Measurements from ENCODE around the gene ADAD2. TPM values are rescaled to one million over a fixed set of nuclear protein-coding genes. Genes with fewer than 3 reads are reported as not detected.

ADAD2 gene
- total and polyA plus RNA-seq, 10 of the 15 experiments (the other 5 are each of a cell fraction or from before 2014, with no cell fraction given): 0.44 to 0.68 (median 0.51) TPM; not detected in 7

GRCh38 chr16:84159007-84159406, 31.9 kb upstream of the ADAD2 start:
- DNase-seq (ENCODE audit: low read depth, low spot score) (no peak), FAIRE-seq (no peak), ATAC-seq (no peak)
- H2AFZ ChIP-seq (ENCODE audit: control insufficient read depth, low read depth, low read length): no peak overlapping the region
- no peak overlapping the region for H3K4me2 ChIP-seq (ENCODE audit: control insufficient read depth, insufficient read depth)
- H3K36me3 ChIP-seq (ENCODE audit: control insufficient read depth in 2 of 2, insufficient read depth in 2 of 2, low read length in 1 of 2): no peaks in the 10 kb centered on the region
- intact Hi-C loops (cut with micrococcal nuclease; ENCODE audit: unreplicated experiment): no loop called here
- no peak overlapping the region for H3K9ac ChIP-seq (ENCODE audit: control insufficient read depth, insufficient read depth, low read length)
- SMC1A ChIA-PET (ENCODE audit: uncharacterized antibody, unreplicated experiment): no interaction called here
- 31% methylated on average over 8 of the region's 9 CpGs for WGBS (ENCODE audit: insufficient coverage, insufficient replicate concordance, low lambda C conversion rate, missing lambda C conversion rate)
- peaks cover 0 to 2% of the 10 kb centered on the region in 2 experiments; a peak in 1 of 4 replicates for H3K27me3 ChIP-seq (replicated peaks in 1 of 2; ENCODE audit: control insufficient read depth in 2 of 2, insufficient read depth in 2 of 2, low read length in 1 of 2)
- no TSS peak for BruUV-seq (replicated peaks)
- H4K20me1 ChIP-seq (ENCODE audit: control insufficient read depth, insufficient read depth): no peaks in the 10 kb centered on the region
- POLR2A ChIA-PET: no interaction called here
- TF ChIP-seq NFYB (IDR thresholded peaks at IDR 0.05; ENCODE audit: insufficient read depth, low read depth, low read length) (no peak), BRCA1 (IDR thresholded peaks at IDR 0.05; ENCODE audit: low read depth, low read length) (no peak), DPF2 (IDR thresholded peaks at IDR 0.05) (no peak), RFX5 (IDR thresholded peaks at IDR 0.05; ENCODE audit: low read depth, low read length) (no peak), HSF1 (IDR thresholded peaks at IDR 0.05; ENCODE audit: low read depth, low read length) (no peak), RELA (IDR thresholded peaks at IDR 0.05; ENCODE audit: borderline replicate concordance, partially characterized antibody) (no peak), SMAD5 (IDR thresholded peaks at IDR 0.05; ENCODE audit: low read depth) (no peak), TCF12 (IDR thresholded peaks at IDR 0.05; ENCODE audit: low read depth, low read length) (no peak), MYC (IDR thresholded peaks at IDR 0.05; ENCODE audit: insufficient read depth, insufficient read length, insufficient replicate concordance, low read length, severe bottlenecking) (no peak), STAT1 (conservative IDR thresholded peaks at IDR 0.05) (no peak), ZBTB4 (CRISPR knock-in tag; IDR thresholded peaks at IDR 0.05) (no peak), BACH1 (IDR thresholded peaks at IDR 0.05; ENCODE audit: borderline replicate concordance) (no peak)
- no peak overlapping the region for H3K4me3 ChIP-seq
- RAD21 ChIA-PET (ENCODE audit: unreplicated experiment): no interaction called here
- CTCF ChIA-PET: no interaction called here
- in situ Hi-C loops (cut with MboI): no loop called here
- H3K79me2 ChIP-seq (ENCODE audit: control insufficient read depth, insufficient read depth, low read length): no peaks in the 10 kb centered on the region
- no peak overlapping the region for H3K27ac ChIP-seq (ENCODE audit: control insufficient read depth, insufficient read depth)
- H3K4me1 ChIP-seq (ENCODE audit: control insufficient read depth, insufficient read depth, low read length): no peaks in the 10 kb centered on the region
- H3K9me3 ChIP-seq (replicated peaks; ENCODE audit: control insufficient read depth, insufficient read depth, low read length): no peaks in the 10 kb centered on the region

Measured in GM12878 (cell line).